Heart left ventricle (tissue), 16 donors: ENCODE measurements around the gene DES. TPM values are rescaled to one million over a fixed set of nuclear protein-coding genes. Genes with fewer than 3 reads are reported as not detected.

Experiments used
- ATAC-seq, 4 donors: fragments of 200-7000 bp; cut with Tn5 transposase; one replicate each; pipeline ENCODE4 v1.9.1; 2020 to 2022; ENCODE audit warnings: moderate library complexity in 4 of 4, mild to moderate bottlenecking in 3 of 4, moderate number of reproducible peaks in 1 of 4
- DNase-seq, 5 donors: peaks; one replicate each; pipeline ENCODE4 v3.0.0-alpha.2; 2020
- H3K27ac ChIP-seq, 12 donors: fragments of 200-600 bp; sonication (generic) in 4 of 12; one replicate each; pipeline versions ENCODE4 v1.5.0 to v1.8.0; 2016 to 2022; ENCODE audit warnings: mild to moderate bottlenecking in 2 of 12
- H3K27me3 ChIP-seq, 9 donors: fragments of 200-600 bp; sonication (generic) in 2 of 9; one replicate each; pipeline versions ENCODE4 v1.5.1 to v1.8.0; 2016 to 2022; ENCODE audit warnings: mild to moderate bottlenecking in 3 of 9
- H3K36me3 ChIP-seq, 9 donors: fragments of 200-600 bp; sonication (generic) in 2 of 9; one replicate each; pipeline versions ENCODE4 v1.5.0 to v1.8.0; 2018 to 2022; ENCODE audit warnings: mild to moderate bottlenecking in 2 of 9
- H3K4me1 ChIP-seq, 12 donors: fragments of 200-600 bp; sonication (generic) in 4 of 12; one replicate each; pipeline versions ENCODE4 v1.5.0 to v1.8.0; 2016 to 2022; ENCODE audit warnings: mild to moderate bottlenecking in 3 of 12
- H3K4me3 ChIP-seq, 12 donors: fragments of 200-600 bp; sonication (generic) in 4 of 12; one replicate each; pipeline versions ENCODE4 v1.5.0 to v1.8.0; 2017 to 2022; ENCODE audit warnings: mild to moderate bottlenecking in 9 of 12, moderate library complexity in 4 of 12
- H3K9me3 ChIP-seq, 12 donors: fragments of 200-600 bp; sonication (generic) in 4 of 12; one replicate each; pipeline versions ENCODE4 v1.5.0 to v1.8.0; 2016 to 2022; ENCODE audit warnings: mild to moderate bottlenecking in 1 of 12
- CTCF ChIP-seq, 12 donors: fragments of 200-600 bp; sonication (generic) in 4 of 12; IDR thresholded peaks; one replicate each; pipeline versions ENCODE4 v1.5.0 to v1.8.0; 2018 to 2022; ENCODE audit warnings: antibody characterized with exemption in 12 of 12, mild to moderate bottlenecking in 5 of 12
- POLR2A ChIP-seq, 2 donors: fragments of 450-650 bp; IDR thresholded peaks; one replicate each; pipeline ENCODE4 v1.6.1; 2017; ENCODE audit warnings: antibody characterized with exemption in 2 of 2, mild to moderate bottlenecking in 2 of 2, moderate library complexity in 2 of 2
- WGBS, 4 donors: extraction: QIAGEN DNeasy Blood & Tissue Kit in 2 of 4; methylation state at CpG; one replicate each; pipeline versions ENCODE4 v1.1.5 to v1.1.7; 2013 to 2018; 5-methylcytosine and 5-hydroxymethylcytosine counted together
- intact Hi-C, 10 donors: fragments of 100-400 bp; cut with DNase I; formaldehyde crosslinking; loops; one replicate each; pipeline versions ENCODE4 v1.11.1 to v1.14.2; 2022
- polyA plus RNA-seq, 2 donors: library from polyadenylated mRNA; stranded (reverse); fragments of 200-250 nt; gene quantifications; one replicate each; pipeline ENCODE4 v1.2.3, GENCODE V29; 2013
- total RNA-seq, 9 donors: library from RNA; depleted of rRNA in 2 of 9; stranded (reverse); fragments of >200 nt in 2 of 9; fragmentation: NEBNext Ultra II Directional in 3 of 9; extraction: Animal tissue kit (Norgen Biotek cat#: 25700) in 3 of 9; gene quantifications; one replicate each; pipeline versions ENCODE4 v1.1.0 to v1.2.4, GENCODE V29; 2016 to 2023
- donor health status: ischemic (EF 13 %, LVEDD 7.1; RV severe dilation, severe dysfunction).
- donor health status: healthy with polysubstance abuse.
- donor health status: DM: no; HTN: yes; CAD: no.
- donor health status: DM: no; HTN: no; CAD: no.
- donor health status: ischemic (EF 25% LVEDD 6.9; RV normal size, moderate dysfunction).
- donor health status: ischemic (EF 25% LVEDD 5.7; RV mildly dilated, moderate dysfunction).
- donor health status: healthy.
- donor health status: DM: yes; HTN: yes; CAD: no.
- donor health status: ischemic (EF 35%, LVEDD 5.7; RV mildly dilated, moderate dysfunction).
- donor health status: nonischemic (EF 11% LVEDD 7.7; RV severe dilation, severe dysfunction).
- donor health status: DM: yes; HTN: yes; CAD: no.
- donor health status: PGD.
- donor health status: ischemic (EF 29% LVEDD 5.4; RV normal size, mild dysfunction).
- donor health status: nonischemic (EF 23%, LVEDD 6.1; RV moderate dilation, normal function).

The DES gene
- total and polyA plus RNA-seq, 11 donors = 9,618 to 28,674 (median 17,979) TPM

DNA sequence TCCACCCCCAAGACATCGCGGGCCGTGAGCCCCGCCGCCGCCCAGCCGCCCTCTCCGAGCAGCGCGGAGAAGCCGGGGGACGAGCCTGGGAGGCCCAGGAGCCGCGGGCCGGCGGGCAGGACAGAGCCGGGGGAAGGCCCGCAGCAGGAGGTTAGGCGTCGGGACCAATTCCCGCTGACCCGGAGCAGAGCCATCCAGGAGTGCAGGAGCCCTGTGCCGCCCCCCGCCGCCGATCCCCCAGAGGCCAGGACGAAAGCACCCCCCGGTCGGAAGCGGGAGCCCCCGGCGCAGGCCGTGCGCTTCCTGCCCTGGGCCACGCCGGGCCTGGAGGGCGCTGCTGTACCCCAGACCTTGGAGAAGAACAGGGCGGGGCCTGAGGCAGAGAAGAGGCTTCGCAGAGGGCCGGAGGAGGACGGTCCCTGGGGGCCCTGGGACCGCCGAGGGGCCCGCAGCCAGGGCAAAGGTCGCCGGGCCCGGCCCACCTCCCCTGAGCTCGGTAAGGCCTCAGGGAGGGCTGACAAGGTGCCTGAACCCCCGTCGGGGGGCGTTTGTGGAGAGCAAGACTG lies 30.7 kb downstream of the DES start:
- no peak for ATAC-seq
- H3K9me3 ChIP-seq = no peaks in the 10 kb centered on the region
- peak in 1 of 5 donors; percentile 59 for DNase-seq
- 35 to 67% (median 42%) methylated on average over 16 to 51 of the region's 51 CpGs for WGBS, 4 donors
- peaks cover 0 to 71% (median 23%) of the 10 kb centered on the region in 12 donors for H3K4me1 ChIP-seq
- H3K27me3 ChIP-seq = peaks cover 0 to 27% (median 0%) of the 10 kb centered on the region in 9 donors
- H3K27ac ChIP-seq = peak overlapping the region in 2 of 12 donors; percentile 24 to 96
- no peak overlapping the region for H3K4me3 ChIP-seq
- H3K36me3 ChIP-seq = peaks cover 0 to 16% (median 0%) of the 10 kb centered on the region in 9 donors
- TF ChIP-seq POLR2A (IDR thresholded peaks at IDR 0.05) (no peak), CTCF (IDR thresholded peaks at IDR 0.05) (no peak)
- intact Hi-C loops = no loop called here

GRCh38 chr2:219449609-219450008 lies 31.4 kb downstream of the DES start:
- intact Hi-C loops = loop anchor here in 1 of 10 donors (10.0 kb wide), 1 partner anchor 45 kb away; no protein-coding TSS in a partner anchor
- Histone ChIP-seq H3K9me3 (no peaks in the 10 kb centered on the region), H3K4me1 (peaks cover 0 to 71% (median 25%) of the 10 kb centered on the region in 12 donors), H3K27ac (peak overlapping the region in 3 of 12 donors; percentile 22 to 96 (median 24)), H3K27me3 (peaks cover 0 to 27% (median 0%) of the 10 kb centered on the region in 9 donors), H3K36me3 (peaks cover 0 to 16% (median 0%) of the 10 kb centered on the region in 9 donors), H3K4me3 (no peak overlapping the region)
- DNase-seq (peak in 1 of 5 donors; percentile 32), ATAC-seq (no peak)
- no peak for TF ChIP-seq CTCF (IDR thresholded peaks at IDR 0.05)
- TF ChIP-seq POLR2A (IDR thresholded peaks at IDR 0.05) = no peak
- WGBS, 4 donors = 81 to 92% (median 86%) methylated on average over 5 of the region's 5 CpGs

DNA sequence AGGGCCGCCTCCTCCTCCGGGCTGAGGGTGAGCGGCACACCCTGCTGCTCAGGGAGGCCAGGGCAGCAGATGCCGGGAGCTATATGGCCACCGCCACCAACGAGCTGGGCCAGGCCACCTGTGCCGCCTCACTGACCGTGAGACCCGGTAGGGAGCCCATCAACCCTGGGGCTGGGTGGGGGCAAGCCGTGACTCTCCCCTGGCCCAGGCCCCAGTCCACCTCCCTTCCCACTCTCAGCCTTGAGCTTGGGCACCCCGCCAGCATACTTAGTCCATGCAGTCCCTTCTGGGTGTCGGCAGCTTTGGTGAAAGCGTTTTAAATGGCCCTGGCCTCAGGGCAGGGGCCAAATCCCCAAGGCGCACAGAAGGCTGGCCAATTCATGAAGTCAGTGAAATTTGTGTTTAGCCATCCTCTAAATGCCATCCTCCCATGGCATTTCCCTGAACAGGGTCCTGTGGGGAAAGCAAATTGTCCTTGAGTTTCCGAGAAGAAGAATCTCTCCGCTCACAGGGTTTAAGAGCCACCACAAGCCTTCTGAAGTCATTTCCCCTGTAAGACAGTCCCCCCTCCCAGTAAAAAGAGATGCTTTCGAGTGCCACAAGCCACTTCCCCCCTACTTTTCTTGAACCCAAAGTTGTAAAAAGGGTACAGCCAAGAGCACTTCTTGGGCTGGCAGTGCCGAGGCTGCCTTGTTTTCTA lies 33.6 kb downstream of the DES start:
- H3K9me3 ChIP-seq = no peaks in the 10 kb centered on the region
- peaks cover 0 to 27% (median 0%) of the 10 kb centered on the region in 9 donors for H3K27me3 ChIP-seq
- peak overlapping the region; percentile 72 to 96 (median 90) for H3K27ac ChIP-seq
- no peak overlapping the region for H3K4me3 ChIP-seq
- peaks cover 0 to 22% (median 0%) of the 10 kb centered on the region in 9 donors for H3K36me3 ChIP-seq
- TF ChIP-seq CTCF (IDR thresholded peaks at IDR 0.05) = no peak
- intact Hi-C loops = loop anchor here in 2 of 10 donors (2.0 to 10.0 kb wide), 2 partner anchors 17 to 47 kb away; partner anchors contain the start of gene SPEG (in 1 of the 2)
- peak; percentile 69 to 87 (median 84) for DNase-seq
- 50 to 63% (median 58%) methylated on average over 18 of the region's 18 CpGs for WGBS, 4 donors
- peaks cover 0 to 51% (median 19%) of the 10 kb centered on the region in 12 donors for H3K4me1 ChIP-seq
- peak; percentile 11 to 57 (median 48) for ATAC-seq
